ENCODE results near the gene FAM13B.
"Not testable (repeated sequence)": the region's sequence is repeated elsewhere in the genome, so short reads cannot be mapped to it uniquely, and the experiment has no call there.

FAM13B gene

DNA sequence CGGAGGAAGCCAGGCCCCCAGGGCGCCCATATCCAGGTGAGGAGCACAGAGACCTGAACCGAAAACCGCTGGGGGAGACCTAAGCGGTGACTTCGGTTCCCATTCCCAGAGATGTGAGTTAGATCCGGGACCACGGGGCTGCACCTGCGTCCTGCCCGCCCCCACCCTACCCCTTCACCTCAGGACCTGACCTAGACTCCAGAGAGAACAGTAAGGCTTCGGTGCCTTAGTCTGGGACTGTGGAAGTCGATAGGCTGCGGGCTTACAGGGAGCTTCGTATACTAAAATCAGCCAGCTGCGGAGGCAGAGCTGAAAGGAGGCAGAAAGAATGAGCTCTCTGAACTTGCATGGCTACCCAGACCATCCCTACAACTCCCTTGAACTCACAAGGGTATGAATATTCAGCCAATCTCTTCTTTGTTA is 518 bp upstream of the FAM13B start:
- peak; percentile 83 for DNase-seq

DNA sequence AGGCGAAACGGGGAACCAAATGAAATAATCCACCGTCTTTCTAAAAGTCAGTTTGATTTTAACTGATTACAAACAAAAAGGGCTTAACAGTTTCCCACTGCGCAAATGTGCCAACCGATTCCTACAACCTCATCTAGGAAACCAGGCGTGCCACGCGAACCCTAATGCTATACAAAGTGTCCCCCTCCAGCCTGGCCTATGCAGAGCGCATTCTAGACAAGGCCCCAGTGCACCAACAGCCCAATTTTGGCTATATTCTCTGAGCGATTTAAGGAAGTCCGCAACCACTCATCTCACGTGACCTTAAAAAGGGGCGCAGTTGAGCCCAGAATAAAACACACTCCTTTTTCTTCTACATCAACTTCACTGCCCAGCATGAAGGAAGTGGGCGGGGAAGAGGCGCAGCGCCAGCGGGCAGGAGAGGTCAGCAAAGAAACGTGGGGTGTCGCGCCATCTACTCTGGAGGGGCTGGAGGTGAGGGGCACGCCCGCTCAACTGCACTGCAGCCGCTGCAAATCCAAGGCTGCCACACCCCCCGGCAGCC is 779 bp downstream of the FAM13B start:
- peak; percentile 80 for DNase-seq

DNA sequence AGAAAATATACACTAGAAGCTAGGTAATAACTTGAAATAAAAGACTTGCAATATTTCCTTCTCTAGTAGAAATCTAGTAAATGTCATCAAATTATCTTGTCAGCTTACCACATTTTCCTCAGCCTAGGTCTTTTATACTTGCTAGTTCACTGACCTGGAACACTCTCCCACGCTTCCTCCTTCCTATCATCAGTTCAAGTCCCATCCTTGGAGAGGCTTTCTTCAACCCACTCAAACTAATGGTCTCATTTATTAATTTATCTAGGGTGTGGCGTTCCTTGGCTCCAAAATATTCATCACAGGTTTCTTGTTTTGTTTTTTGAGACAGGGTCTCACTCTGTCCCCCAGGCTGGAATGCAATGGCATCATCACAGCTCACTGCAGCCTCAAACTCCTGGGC is 2.9 kb downstream of the FAM13B start:
- DNase-seq = no peak

DNA sequence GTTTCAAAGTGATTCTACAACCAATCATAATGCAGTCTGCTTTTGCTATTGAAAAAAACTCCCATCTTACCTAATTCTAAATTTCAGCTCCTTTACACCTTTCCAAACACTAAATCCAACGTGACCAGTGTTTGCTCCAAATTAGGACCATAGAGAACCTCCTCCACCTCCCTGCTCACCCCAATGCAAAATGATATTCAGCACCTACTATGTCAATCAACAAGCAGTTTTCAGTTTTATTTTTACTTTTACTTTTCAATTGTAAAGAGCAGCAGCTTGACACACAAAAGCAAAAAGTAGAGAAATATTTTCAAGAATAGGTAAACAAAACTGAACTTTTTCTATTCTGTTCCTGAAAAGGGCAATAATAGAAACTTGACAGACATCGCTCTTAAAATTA is 3.4 kb downstream of the FAM13B start:
- no peak for DNase-seq

DNA sequence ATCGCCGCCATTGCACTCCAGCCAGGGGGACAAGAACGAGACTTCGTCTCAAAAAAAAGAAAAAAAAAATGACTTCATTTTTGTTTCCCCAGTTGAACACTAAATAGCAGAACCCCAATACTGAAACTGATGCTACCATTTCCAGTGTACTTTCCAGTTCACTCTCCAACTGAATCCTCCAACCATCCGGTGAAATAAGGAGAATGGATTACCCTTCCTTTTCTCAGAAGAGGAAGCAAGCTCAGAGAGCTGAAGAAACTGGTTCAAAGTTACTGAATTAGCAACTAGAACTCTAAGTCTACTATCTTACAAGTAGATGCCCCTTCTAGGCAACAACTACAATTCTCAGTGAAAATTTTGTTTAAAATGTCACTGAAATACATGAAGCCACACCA is 3.9 kb downstream of the FAM13B start:
- no peak for DNase-seq

DNA sequence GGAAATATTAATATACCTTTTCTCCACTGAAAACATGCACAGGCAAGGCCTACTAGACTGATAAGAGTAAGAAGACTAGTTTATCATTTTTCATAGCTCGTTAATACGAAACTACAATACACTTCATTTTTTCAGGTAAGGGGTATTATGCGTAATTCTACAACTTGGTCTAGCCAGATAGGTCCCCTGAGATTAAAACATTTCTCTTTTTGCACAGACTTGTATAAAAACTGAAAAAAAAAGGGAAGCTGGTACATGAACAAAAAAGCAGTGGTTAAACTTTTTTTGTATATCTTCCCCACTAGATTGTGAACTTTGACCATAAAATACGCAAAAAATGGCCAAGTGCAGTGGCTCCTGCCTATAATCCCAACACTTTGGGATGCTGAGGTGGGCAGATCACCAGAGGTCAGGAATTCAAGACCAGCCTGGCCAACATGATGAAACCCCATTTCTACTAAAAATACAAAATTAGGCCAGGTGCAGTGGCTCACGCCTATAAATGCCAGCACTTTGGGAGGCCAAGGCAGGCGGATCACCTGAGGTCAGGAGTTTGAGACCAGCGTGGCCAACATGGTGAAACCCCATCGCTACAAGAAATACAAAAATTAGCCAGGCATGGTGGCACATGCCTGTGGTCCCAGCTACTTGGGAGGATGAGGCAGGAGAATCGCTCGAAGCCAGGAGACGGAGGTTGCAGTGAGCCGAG is 4.5 kb downstream of the FAM13B start:
- DNase-seq = not testable (repeated sequence)

DNA sequence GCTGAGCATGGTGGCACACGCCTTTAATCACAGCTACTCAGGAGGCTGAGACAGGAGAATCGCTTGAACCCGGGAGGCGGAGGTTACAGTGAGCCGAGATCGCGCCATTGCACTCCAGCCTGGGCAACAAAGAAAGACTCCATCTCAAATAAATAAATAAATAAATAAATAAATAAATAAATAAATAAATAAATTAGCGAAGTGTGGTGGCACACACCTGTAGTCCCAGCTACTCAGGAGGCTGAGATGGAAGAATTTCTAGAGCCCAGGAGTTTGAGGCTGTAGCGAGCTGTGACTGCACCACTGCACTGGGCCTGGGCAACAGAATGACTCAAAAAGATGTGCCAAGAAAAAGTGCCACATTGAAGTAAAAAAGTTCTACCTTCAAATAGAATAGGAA is 6.1 kb downstream of the FAM13B start:
- DNase-seq = not testable (repeated sequence)

DNA sequence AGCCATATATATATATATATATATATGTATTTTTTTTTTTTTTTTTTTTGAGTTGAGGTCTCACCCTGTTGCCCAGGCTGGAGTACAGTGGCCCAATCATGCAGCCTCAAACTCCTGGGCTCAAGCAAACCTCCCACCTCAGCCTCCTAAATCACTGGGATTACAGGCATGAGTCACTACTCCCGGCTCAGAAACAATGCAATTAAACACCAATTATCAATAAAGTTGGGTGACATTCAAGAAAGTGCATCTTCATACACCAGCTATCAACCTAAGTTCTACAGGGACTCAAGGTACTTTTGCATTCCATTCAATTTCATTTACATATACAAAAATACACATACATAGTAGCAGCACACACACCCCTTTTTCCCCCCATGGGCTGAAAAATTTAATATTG is 7.6 kb downstream of the FAM13B start:
- DNase-seq = no peak

DNA sequence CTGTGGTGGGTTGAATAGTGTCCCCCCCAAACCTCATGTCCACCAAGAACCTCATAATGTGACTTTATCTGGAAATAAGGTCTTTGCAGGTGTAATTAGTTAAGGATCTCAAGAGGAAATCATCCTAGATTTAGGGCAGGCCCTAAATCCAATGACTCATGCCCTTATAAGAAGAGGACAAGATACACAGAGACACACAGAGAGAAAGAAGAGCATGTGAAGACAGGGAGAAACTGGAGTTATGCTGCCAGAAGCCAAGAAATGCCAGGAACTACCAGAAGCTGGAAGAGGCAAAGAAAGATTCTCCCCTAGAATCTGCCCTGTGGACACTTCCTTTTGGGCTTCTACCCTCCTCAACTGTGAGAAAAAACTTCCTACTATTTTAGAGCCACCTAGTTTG is 8.8 kb downstream of the FAM13B start:
- no peak for DNase-seq

DNA sequence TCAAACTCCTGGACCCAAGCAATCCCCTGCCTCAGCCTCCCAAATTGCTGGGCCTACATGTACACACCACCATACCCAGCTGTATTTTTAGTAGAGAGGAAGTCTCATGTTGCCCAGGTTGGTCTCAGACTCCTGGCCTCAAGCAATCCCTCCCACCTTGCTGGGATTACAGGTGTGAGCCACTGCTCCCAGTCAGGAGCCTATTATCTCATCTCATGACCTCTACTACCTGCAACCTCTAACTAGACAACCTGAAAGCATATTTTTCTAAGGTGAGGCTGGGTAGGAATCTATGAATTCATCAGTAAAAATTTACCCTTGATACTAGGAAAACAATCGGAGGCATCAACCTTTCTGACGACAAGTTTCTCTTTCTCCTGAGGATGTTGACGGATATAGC is 10.0 kb downstream of the FAM13B start:
- peak; percentile 14 for DNase-seq

DNA sequence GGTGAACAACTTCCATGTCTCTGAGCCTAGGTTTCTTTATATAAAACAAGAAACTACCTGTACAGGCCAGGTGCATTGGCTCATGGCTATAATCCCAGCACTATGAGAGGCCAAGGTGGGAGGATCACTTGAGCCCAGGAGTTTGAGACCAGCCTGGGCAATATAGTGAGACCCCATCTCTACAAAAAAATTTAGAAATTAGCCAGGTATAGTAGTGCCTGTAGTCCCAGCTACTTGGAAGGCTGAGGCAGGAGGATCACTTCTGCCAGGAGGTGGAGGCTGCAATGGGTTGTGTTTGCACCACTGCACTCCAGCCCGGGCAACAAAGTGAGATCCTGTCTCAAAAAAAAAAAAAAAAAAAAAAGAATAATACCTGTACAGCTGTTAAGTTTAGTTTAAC is 11.1 kb downstream of the FAM13B start:
- no peak for DNase-seq

DNA sequence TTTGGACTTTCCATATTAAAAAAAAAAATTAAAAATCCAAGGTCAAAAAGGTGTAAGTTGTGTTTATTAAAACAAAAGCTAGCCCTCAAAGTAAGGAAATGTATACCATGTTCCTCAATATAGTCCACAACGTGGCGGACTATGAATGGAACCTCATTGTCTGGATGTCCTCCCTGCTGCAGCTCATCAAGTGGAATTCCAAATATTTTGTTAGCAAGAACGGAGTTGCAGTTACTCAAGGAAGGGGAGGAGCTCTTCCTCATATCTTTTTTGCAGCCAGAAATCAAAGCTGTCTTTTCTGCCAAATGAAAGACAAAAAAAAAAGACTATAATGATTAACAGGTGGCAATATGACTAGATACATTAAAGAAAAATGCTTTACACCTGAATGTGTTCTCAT is 14.0 kb downstream of the FAM13B start:
- DNase-seq = no peak

DNA sequence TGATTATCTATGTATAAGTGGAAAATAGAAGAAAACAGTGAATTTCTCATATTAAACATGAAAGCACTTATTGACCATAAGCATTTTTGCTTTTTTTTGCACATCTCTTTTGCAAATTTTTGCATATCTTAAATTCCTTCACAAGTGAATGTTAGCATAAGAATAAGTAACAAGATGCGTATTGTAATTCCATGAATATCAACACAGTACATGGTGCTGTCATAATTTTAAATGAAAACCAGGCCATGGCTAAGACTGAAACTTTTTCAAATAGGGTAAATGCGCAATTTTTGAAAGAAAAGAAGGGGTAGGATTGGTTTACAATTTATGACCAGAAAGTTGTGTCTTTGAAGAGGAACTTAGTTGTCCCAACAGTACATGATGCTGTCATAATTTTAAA is 17.0 kb downstream of the FAM13B start:
- no peak for DNase-seq

DNA sequence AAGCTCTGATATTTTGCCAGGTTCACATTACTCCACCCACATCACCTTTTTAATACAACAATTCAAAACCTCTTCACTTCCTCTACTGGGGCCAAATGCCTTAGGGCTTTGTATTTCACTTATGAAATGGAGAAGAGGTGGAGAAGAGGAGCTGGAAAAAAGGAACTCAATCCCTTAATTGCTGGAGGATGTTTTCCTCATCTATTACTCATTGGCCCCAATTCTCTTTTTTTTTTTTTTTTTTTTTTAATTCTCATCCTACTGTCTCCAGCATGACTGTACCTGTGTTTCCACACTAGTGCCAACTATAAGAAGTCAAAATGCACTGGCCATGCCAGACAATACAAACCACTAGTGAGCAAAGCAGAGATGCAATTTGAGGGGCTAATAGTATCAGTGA is 20.9 kb downstream of the FAM13B start:
- DNase-seq = peak; percentile 59

DNA sequence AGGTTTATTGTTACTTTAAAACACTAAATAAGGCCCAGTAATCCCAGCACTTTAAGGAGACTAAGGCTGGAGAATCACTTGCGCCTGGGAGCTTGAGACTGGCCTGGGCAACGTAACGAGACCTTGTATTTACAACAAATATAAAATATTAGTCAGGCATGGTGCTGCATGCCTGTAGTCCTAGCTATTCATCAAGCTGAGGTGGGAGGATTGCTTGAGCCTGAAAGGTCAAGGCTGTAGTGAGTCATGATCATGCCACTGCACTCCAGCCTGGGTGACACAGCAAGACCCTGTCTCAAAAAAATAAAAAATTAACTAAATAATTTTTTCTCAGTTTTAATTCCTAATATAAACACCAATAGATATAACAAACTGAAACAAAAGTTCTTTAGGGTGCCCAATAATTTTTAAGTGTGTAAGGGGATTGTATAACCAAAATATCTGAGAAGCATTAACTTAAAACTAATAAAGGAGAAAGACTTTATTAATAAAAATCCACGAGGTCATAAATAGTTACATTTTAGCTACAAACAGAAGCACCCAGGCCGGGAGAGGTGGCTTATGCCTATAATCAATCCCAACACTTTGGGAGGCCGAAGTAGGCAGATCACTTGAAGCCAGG is 32.7 kb downstream of the FAM13B start:
- no peak for DNase-seq

DNA sequence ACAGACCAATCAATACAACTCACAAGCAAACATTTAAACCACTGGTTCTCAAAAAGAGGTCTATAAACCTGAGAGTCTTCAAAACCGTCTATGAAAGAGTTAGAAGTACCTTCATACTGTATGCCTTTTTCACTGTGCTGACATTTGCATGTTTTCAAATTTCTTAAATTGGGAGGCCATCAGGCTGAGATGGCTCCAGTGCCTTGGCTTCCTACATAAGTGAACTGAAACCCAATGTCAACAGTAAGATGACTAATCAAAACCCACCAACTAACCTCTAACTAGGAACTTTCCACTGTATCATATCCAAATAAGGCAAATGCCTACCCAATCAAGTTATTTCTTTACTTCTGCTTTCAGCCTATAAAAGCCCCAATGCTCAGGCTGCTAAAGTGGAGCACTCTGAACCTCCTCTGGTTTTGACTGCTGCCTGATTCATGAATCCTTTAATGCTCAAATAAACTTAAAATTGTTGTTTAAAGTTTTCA is 35.1 kb downstream of the FAM13B start:
- no peak for DNase-seq

DNA sequence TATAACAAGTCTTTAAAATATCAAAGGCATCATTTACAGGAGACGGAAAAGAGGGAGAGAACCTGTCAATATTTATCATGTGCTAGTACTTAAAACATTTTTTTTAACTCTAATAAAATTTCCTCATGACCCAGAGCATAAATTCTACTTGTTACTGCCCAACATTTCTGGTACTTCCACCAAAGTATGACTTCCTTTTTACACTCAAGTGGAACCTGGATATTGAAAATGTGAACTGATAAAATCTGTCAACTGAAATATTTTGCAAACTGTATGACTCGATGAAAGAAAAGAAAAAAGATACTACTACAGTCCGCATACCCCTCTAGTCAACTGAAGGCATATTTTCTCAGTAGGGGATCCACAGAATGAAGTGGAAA is 37.1 kb downstream of the FAM13B start:
- no peak for DNase-seq

DNA sequence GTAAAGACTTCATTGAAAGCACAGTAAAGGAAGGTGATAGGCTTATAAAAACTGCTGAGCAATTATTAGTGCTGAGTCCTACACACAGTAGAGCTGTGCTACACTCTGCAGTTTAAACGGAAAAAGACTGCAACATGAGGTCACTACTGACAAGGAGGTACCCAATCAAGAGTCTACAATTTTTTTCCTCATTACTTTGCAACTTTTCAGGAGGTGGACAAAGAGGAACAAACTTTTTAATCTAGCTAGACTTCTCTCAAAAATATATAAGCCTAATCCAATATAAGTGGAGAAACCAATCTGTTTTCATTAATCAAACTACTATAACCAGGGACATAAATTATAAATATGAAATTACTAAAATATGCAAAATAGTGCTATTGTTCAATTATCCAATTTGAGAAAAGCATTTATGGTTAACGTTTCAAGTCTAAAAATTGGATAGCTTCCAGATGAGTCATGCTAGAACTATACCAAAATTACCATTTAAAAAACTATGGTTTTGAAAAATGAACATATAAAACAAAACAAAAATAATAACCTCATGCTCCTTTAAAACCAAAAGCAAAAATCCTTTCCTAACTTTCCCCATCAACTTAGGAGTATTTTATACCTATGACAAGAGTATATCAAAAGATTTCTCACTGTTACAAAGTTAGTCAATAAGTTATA is 37.7 kb downstream of the FAM13B start:
- DNase-seq = peak; percentile 60

DNA sequence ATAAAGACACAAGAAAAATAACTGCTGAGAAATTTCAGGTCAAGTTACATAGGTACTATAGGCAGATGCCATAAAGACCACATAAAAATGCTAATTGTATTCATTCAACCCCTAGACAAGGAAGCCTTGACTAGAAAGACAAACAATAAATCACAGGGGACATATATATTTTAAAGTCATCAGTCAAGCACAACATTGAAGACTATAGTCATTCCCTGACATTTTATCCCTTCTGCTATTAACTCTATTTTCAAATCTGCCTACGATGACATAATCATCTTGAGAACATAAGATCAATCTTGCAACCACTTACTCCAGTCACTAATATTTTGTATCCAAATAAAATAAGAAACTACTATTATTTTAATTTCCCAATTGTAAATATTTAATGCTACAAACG is 38.3 kb downstream of the FAM13B start:
- DNase-seq = peak; percentile 74

DNA sequence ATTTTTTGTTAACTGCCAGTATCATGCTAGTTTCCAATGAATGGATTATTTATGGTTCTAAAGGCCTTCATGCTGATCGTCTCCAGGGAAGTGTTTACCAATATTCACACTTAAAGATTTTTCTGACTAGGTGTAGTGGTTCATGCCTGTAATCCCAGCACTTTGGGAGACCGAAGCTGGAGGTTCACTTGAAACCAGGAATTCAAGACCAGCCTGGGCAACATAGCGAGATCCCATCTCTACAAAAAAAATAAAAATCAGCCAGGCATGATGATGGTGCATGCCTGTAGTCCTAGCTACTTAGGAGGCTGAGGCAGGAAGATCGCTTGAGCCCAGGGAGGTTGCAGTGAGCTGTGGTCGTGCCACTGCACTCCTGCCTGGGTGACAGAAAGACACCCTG is 43.5 kb downstream of the FAM13B start:
- DNase-seq = no peak

DNA sequence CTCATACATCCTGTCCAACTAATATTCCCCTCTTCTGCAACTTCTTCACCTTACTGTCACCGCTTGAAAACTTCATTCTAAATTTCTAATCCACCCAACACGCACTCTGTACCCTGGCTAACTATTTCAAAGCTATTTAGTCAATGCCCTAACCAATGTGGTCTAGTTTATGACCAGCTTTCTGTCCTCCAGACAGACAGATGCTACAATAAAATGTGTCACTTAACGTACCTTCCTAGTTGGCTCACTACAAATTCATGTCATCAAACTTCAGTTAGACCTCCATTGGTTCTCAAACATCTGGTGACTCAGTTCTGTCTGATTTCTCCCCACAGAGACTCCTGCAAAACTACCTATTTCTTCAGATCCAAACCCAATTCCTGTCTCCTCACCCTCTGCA is 57.7 kb downstream of the FAM13B start:
- DNase-seq = no peak

DNA sequence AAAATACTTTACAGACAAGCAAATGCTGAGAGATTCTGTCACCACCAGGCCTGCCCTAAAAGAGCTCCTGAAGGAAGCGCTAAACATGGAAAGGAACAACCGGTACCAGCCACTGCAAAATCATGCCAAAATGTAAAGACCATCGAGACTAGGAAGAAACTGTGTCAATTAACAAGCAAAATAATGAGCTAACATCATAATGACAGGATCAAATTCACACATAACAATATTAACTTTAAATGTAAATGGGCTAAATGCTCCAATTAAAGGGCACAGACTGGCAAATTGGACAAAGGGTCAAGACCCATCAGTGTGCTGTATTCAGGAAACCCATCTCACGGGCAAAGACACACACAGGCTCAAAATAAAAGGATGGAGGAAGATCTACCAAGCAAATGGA is 62.5 kb downstream of the FAM13B start:
- not testable (repeated sequence) for DNase-seq

DNA sequence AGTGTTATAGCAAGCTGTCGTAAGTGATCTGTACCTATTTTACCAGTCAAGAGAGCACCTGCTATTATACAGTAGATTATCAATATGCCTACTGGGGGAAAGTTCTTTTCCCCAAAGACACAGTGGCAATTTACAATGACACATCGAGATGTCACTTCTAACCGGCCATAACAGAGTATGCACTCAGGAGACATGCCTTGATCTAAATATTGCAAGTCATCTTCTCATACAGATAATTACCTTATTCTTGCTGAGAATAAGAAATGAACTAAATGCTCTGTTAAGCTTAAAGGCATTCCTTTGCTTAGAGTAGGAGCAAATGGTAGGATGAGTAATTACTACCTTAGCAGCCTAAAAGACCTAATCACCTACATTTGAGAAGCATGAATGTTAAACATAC is 72.1 kb downstream of the FAM13B start:
- no peak for DNase-seq

DNA sequence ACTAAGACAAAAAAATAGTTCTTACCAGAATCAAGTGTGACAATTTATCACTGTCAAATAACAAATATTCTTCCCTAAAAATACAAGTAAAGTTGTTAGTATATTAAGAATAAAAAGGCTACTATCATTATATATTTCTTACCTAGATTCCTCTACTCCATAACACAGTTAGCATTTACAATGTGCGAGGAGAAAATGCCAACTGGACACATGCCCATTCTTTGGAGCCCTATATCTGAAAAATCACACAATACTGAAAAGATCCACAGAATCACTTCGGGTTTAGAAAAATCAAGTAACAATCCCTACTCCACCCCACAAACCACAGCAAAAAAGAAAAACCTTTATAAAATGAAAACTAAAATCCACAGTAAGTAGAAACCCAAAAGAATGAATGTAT is 72.7 kb downstream of the FAM13B start:
- DNase-seq = no peak

Data from NCI-H69 (cell line).